GM23248 (cell line): ENCODE data around the gene RBM10. TPM values are rescaled to one million over a fixed set of nuclear protein-coding genes. Genes with fewer than 3 reads are reported as not detected.

Experiments
- DNase-seq: peaks from one replicate; pipeline ENCODE4 v3.0.0-alpha.2; 2015
- H2AFZ ChIP-seq: fragments of 200-600 bp; sonication (generic); 2 replicates; pipeline ENCODE4 v1.6.1; 2016; ENCODE audit warnings: antibody characterized with exemption
- H3F3A ChIP-seq: fragments of 200-600 bp; sonication (generic); 2 replicates; pipeline ENCODE4 v1.6.1; 2016; ENCODE audit warnings: mild to moderate bottlenecking, antibody characterized with exemption, mixed run types; ENCODE audit not compliant: insufficient read depth
- H3K27ac ChIP-seq: fragments of 200-600 bp; sonication (generic); 2 replicates; pipeline ENCODE4 v1.5.1; 2016; ENCODE audit warnings: mild to moderate bottlenecking
- H3K27me3 ChIP-seq: fragments of 200-600 bp; sonication (generic); replicated peaks from 2 replicates; pipeline ENCODE4 v1.6.1; 2016; ENCODE audit warnings: mild to moderate bottlenecking; ENCODE audit not compliant: insufficient read depth
- H3K36me3 ChIP-seq: fragments of 200-600 bp; sonication (generic); 2 replicates; pipeline ENCODE4 v1.6.1; 2016; ENCODE audit warnings: low read depth, mild to moderate bottlenecking
- H3K4me1 ChIP-seq: fragments of 200-600 bp; sonication (generic); 2 replicates; pipeline ENCODE4 v1.6.1; 2016; ENCODE audit warnings: mild to moderate bottlenecking; ENCODE audit not compliant: insufficient read depth
- H3K4me2 ChIP-seq: fragments of 200-600 bp; sonication (generic); one replicate; pipeline ENCODE4 v1.6.1; 2016; ENCODE audit warnings: mild to moderate bottlenecking; ENCODE audit not compliant: unreplicated experiment
- H3K4me3 ChIP-seq: fragments of 200-600 bp; sonication (generic); 2 replicates; pipeline ENCODE4 v1.5.1; 2016; ENCODE audit warnings: mild to moderate bottlenecking
- H3K79me2 ChIP-seq: fragments of 200-600 bp; sonication (generic); 2 replicates; pipeline ENCODE4 v1.6.1; 2016; ENCODE audit warnings: mild to moderate bottlenecking; ENCODE audit not compliant: insufficient read depth
- H3K9ac ChIP-seq: fragments of 200-600 bp; sonication (generic); 2 replicates; pipeline ENCODE4 v1.6.1; 2016; ENCODE audit warnings: mild to moderate bottlenecking
- H3K9me2 ChIP-seq: fragments of 200-600 bp; sonication (generic); 2 replicates; pipeline ENCODE4 v1.6.1; 2016; ENCODE audit warnings: mixed run types, mild to moderate bottlenecking, moderate library complexity; ENCODE audit not compliant: insufficient read depth
- H3K9me3 ChIP-seq: fragments of 200-600 bp; sonication (generic); one replicate; pipeline ENCODE4 v1.6.1; 2017; ENCODE audit warnings: low read depth
- H4K20me1 ChIP-seq: fragments of 200-600 bp; sonication (generic); 2 replicates; pipeline ENCODE4 v1.6.0; 2016; ENCODE audit not compliant: insufficient read depth
- EZH2 ChIP-seq: fragments of 200-600 bp; sonication (generic); IDR thresholded peaks from 2 replicates; pipeline ENCODE4 v1.6.1; 2018; ENCODE audit warnings: antibody characterized with exemption, mild to moderate bottlenecking; ENCODE audit not compliant: insufficient read depth, poor library complexity, severe bottlenecking
- EZH2phosphoT487 ChIP-seq: fragments of 200-600 bp; sonication (generic); IDR thresholded peaks from 2 replicates; pipeline ENCODE4 v1.6.1; 2018; ENCODE audit warnings: antibody characterized with exemption, moderate library complexity, mild to moderate bottlenecking, low read depth; ENCODE audit not compliant: insufficient read depth
- WGBS, 2 experiments: methylation state at CpG; one replicate each; pipeline ENCODE4 v1.1.6; 2015 to 2017; ENCODE audit warnings: low lambda C conversion rate in 2 of 2, low coverage in 1 of 2; ENCODE audit errors: missing lambda C conversion rate in 2 of 2; 5-methylcytosine and 5-hydroxymethylcytosine counted together
- in situ Hi-C: fragments of 300-500 bp; cut with MboI; formaldehyde crosslinking; loops from 2 replicates; pipeline ENCODE4 v1.15.0; 2020
- polyA plus RNA-seq: library from polyadenylated mRNA; unstranded; fragments of >200 nt; fragmentation: Nextera tagmentation; extraction: Ambion mirVana; gene quantifications from 2 replicates; pipeline ENCODE4 v1.2.1, GENCODE V29; 2016
- total RNA-seq: library from RNA; depleted of rRNA; stranded (reverse); fragments of >200 nt; shearing (Covaris generic); gene quantifications from 2 replicates; pipeline ENCODE4 v1.2.3, GENCODE V29; 2014

The RBM10 gene
- total and polyA plus RNA-seq, 2 experiments from 2014 or later: 30.6 to 40.1 TPM

GRCh38 chrX:47190445-47191269, 45.6 kb downstream of the RBM10 start:
- Histone ChIP-seq H3K4me1 (peaks cover 12% of the 10 kb centered on the region; the same call in 1 of the 2 replicates), H3F3A (0 out of 2 replicates have a peak, but pooled peaks cover 6% of the 10 kb centered on the region), H3K36me3 (no peaks in the 10 kb centered on the region), H2AFZ (peak overlapping the region; percentile 91), H3K9ac (peak overlapping the region; percentile 91), H3K27me3 (no peaks in the 10 kb centered on the region), H3K9me2 (no peaks in the 10 kb centered on the region), H3K4me3 (peak overlapping the region; percentile 91), H3K9me3 (no peaks in the 10 kb centered on the region), H3K4me2 (peak overlapping the region; percentile 86), H3K27ac (peak overlapping the region; percentile 58), H4K20me1 (no peaks in the 10 kb centered on the region), H3K79me2 (peaks cover 34% of the 10 kb centered on the region)
- in situ Hi-C loops: no loop called here
- peak; percentile 91 for DNase-seq
- TF ChIP-seq EZH2phosphoT487: no peak
- no peak for TF ChIP-seq EZH2
- 4 to 5% methylated on average over 26 to 29 of the region's 40 CpGs for WGBS, 2 experiments

GRCh38 chrX:47191331-47191730, 46.3 kb downstream of the RBM10 start:
- no peaks in the 10 kb centered on the region for H3K9me2 ChIP-seq
- H3F3A ChIP-seq: 0 out of 2 replicates have a peak, but pooled peaks cover 6% of the 10 kb centered on the region
- H2AFZ ChIP-seq: peak overlapping the region; percentile 91
- peak overlapping the region; percentile 91 for H3K4me3 ChIP-seq
- no peaks in the 10 kb centered on the region for H3K36me3 ChIP-seq
- peak overlapping the region; percentile 58; the same call in 1 of the 2 replicates for H3K27ac ChIP-seq
- peak; percentile 59 for DNase-seq
- H3K79me2 ChIP-seq: peaks cover 40% of the 10 kb centered on the region
- H3K9me3 ChIP-seq: no peaks in the 10 kb centered on the region
- H3K27me3 ChIP-seq: no peaks in the 10 kb centered on the region
- TF ChIP-seq EZH2phosphoT487: no peak
- no peak for TF ChIP-seq EZH2
- 1 to 2% methylated on average over 19 to 23 of the region's 26 CpGs for WGBS, 2 experiments
- H4K20me1 ChIP-seq: no peaks in the 10 kb centered on the region
- peak overlapping the region; percentile 91 for H3K9ac ChIP-seq
- in situ Hi-C loops: no loop called here
- H3K4me2 ChIP-seq: peak overlapping the region; percentile 86
- peaks cover 19% of the 10 kb centered on the region; the same call in 1 of the 2 replicates for H3K4me1 ChIP-seq

GRCh38 chrX:47191806-47192401, 46.9 kb downstream of the RBM10 start:
- 45 to 46% methylated on average over 16 of the region's 16 CpGs for WGBS, 2 experiments
- in situ Hi-C loops: no loop called here
- peaks cover 46% of the 10 kb centered on the region for H3K79me2 ChIP-seq
- H3K4me1 ChIP-seq: peaks cover 23% of the 10 kb centered on the region; the same call in 1 of the 2 replicates
- DNase-seq: no peak
- H4K20me1 ChIP-seq: no peaks in the 10 kb centered on the region
- H3K9me2 ChIP-seq: no peaks in the 10 kb centered on the region
- H3K27ac ChIP-seq: 0 out of 2 replicates have a peak overlapping the region, but pooled peaks have one; percentile 58
- peak overlapping the region; percentile 91 for H3K4me3 ChIP-seq
- no peaks in the 10 kb centered on the region for H3K36me3 ChIP-seq
- peak overlapping the region; percentile 86 for H3K4me2 ChIP-seq
- no peak for TF ChIP-seq EZH2
- TF ChIP-seq EZH2phosphoT487: no peak
- H2AFZ ChIP-seq: peak overlapping the region; percentile 91
- peak overlapping the region; percentile 91 for H3K9ac ChIP-seq
- H3K27me3 ChIP-seq: no peaks in the 10 kb centered on the region
- H3F3A ChIP-seq: 0 out of 2 replicates have a peak, but pooled peaks cover 6% of the 10 kb centered on the region
- H3K9me3 ChIP-seq: no peaks in the 10 kb centered on the region

DNA sequence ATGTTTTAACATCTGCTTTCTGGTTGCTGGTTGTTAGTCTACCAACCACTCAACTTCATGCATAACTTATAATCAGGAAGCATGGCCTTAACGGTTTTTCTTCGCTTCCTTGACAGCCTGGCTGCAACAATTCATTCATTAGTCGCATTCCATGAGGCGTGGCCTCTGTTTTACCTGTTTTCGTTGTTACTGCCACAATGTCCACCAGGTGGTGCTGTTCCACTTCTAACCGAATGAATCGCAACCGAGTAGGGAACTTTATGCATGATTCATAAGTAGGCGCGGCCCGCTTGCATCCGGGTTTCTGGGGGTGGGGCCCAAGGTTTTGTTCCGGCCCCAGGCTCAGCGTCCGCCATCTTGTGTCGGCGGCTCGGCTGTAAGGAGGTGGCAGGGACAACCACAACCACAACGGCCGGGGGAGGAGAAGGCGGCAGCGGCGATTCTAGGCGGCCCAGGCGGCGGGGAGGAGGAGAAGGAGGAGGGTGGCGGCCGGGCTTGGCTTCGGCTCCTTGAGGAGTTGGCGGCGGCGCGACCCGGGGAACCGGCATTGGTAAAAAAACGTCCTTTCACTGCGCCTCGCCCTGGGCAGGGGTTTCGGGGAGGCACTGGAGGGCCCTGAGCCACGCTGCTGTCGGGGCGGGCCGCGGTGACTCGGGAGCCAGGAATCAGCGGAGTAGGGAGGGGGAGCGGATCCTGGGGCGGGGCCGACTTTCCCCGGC, 48.6 kb downstream of the RBM10 start, which contains the start of gene UBA1:
UBA1 (plus strand) TSS at position 355 of the 719 bp plus-strand sequence. CDS start 4,974 bp downstream, outside the sequence.
- H2AFZ ChIP-seq: peak within 1 kb of the TSS; percentile 61; the same call in 1 of the 2 replicates
- H3K27me3 ChIP-seq: no peaks in the 10 kb centered on the region
- peaks cover 63% of the 10 kb centered on the region for H3K79me2 ChIP-seq
- H4K20me1 ChIP-seq: no peaks in the 10 kb centered on the region
- H3K9ac ChIP-seq: peak within 1 kb of the TSS; percentile 100
- peak within 1 kb of the TSS; percentile 83 for H3K4me2 ChIP-seq
- H3K4me3 ChIP-seq: peak within 1 kb of the TSS; percentile 92
- 0 out of 2 replicates have a peak, but pooled peaks cover 6% of the 10 kb centered on the region for H3F3A ChIP-seq
- WGBS, 2 experiments: 0 to 2% methylated on average over 13 to 35 of the region's 50 CpGs
- peaks cover 31% of the 10 kb centered on the region for H3K4me1 ChIP-seq
- H3K27ac ChIP-seq: peak within 1 kb of the TSS; percentile 96
- H3K36me3 ChIP-seq: no peaks in the 10 kb centered on the region; the same call in 1 of the 2 replicates
- in situ Hi-C loops: no loop called here
- no peaks in the 10 kb centered on the region for H3K9me2 ChIP-seq
- peak; percentile 95 for DNase-seq
- no peak for TF ChIP-seq EZH2
- no peak for TF ChIP-seq EZH2phosphoT487
- H3K9me3 ChIP-seq: no peaks in the 10 kb centered on the region
